ENCODE results near the gene CDKL2.
A peak's percentile ranks its signal among the peaks of the same experiment; 100 is the strongest.
"Not testable (repeated sequence)": the region's sequence is repeated elsewhere in the genome, so short reads cannot be mapped to it uniquely, and the experiment has no call there.

Gene CDKL2

GRCh38 chr4:75671802-75672421 lies 41.6 kb upstream of the CDKL2 start:
- no peaks in the 10 kb centered on the region for H3K27me3 ChIP-seq (ENCODE audit: control insufficient read depth in 3 of 3, insufficient read depth in 3 of 3, low read depth in 1 of 3, low read length in 3 of 3)
- WGBS, 2 donors (ENCODE audit: extremely low coverage in 2 of 2, insufficient read length in 2 of 2, insufficient replicate concordance in 1 of 2) = no CpG with 5 or more reads among the region's 10 CpGs
- H3K23ac ChIP-seq (ENCODE audit: low read depth, low read length, poor library complexity) = no peak overlapping the region
- peak overlapping the region; percentile 55 for H3K4me2 ChIP-seq (ENCODE audit: insufficient read depth, low read length, poor library complexity, severe bottlenecking)
- H3K9me3 ChIP-seq (replicated peaks in 1 of 2; ENCODE audit: control insufficient read depth in 2 of 2, insufficient read depth in 1 of 2, low read depth in 1 of 2, low read length in 2 of 2) = no peaks in the 10 kb centered on the region
- H2BK12ac ChIP-seq (ENCODE audit: low read length) = no peak overlapping the region
- H3K36me3 ChIP-seq (replicated peaks in 1 of 2; ENCODE audit: control insufficient read depth in 2 of 2, insufficient read depth in 2 of 2, low read length in 2 of 2) = peaks cover 0 to 10% of the 10 kb centered on the region in 2 donors
- no peak overlapping the region for H2BK5ac ChIP-seq (ENCODE audit: low read length)
- peak overlapping the region; percentile 76 for H2AFZ ChIP-seq (ENCODE audit: low read length)
- H3K4ac ChIP-seq (ENCODE audit: low read length) = no peak overlapping the region
- no peaks in the 10 kb centered on the region for H3K79me1 ChIP-seq (ENCODE audit: low read depth, low read length)
- no peak overlapping the region for H3K14ac ChIP-seq (ENCODE audit: low read length)
- H4K8ac ChIP-seq (ENCODE audit: low read depth, low read length) = no peak overlapping the region
- no peak overlapping the region for H2AK5ac ChIP-seq (ENCODE audit: low read depth, low read length)
- no peak overlapping the region for H4K91ac ChIP-seq (ENCODE audit: low read depth, low read length, poor library complexity)
- H3K4me3 ChIP-seq (ENCODE audit: low read length in 2 of 2) = peak overlapping the region; percentile 87 to 96
- H3K4me1 ChIP-seq (ENCODE audit: control insufficient read depth in 2 of 2, insufficient read depth in 1 of 2, low read depth in 1 of 2, low read length in 2 of 2) = peaks cover 4 to 11% of the 10 kb centered on the region in 2 donors
- no peak overlapping the region for H2BK120ac ChIP-seq (ENCODE audit: low read depth, low read length)
- no peak overlapping the region for H3K27ac ChIP-seq (replicated peaks; ENCODE audit: low read length)
- H3K18ac ChIP-seq (ENCODE audit: low read length) = no peak overlapping the region
- H2BK15ac ChIP-seq (ENCODE audit: low read length) = no peak overlapping the region
- DNase-seq (ENCODE audit: low spot score) = no peak
- H3K9ac ChIP-seq (ENCODE audit: low read depth, low read length, poor library complexity) = peak overlapping the region; percentile 80

- H3K18ac ChIP-seq (ENCODE audit: low read length) = no peak overlapping the region
- H3K27me3 ChIP-seq (ENCODE audit: control insufficient read depth in 3 of 3, insufficient read depth in 3 of 3, low read depth in 1 of 3, low read length in 3 of 3) = no peaks in the 10 kb centered on the region
- H2AFZ ChIP-seq (ENCODE audit: low read length) = no peak overlapping the region
- DNase-seq (ENCODE audit: low spot score) = no peak
- no peak overlapping the region for H2BK12ac ChIP-seq (ENCODE audit: low read length)
- H4K8ac ChIP-seq (ENCODE audit: low read depth, low read length) = no peak overlapping the region
- H4K91ac ChIP-seq (ENCODE audit: low read depth, low read length, poor library complexity) = no peak overlapping the region
- H3K4me3 ChIP-seq (ENCODE audit: low read length in 2 of 2) = no peak overlapping the region
- H2BK15ac ChIP-seq (ENCODE audit: low read length) = no peak overlapping the region
- no peak overlapping the region for H3K23ac ChIP-seq (ENCODE audit: low read depth, low read length, poor library complexity)
- H3K4me2 ChIP-seq (ENCODE audit: insufficient read depth, low read length, poor library complexity, severe bottlenecking) = no peak overlapping the region
- no peak overlapping the region for H2BK5ac ChIP-seq (ENCODE audit: low read length)
- peaks cover 0 to 18% of the 10 kb centered on the region in 2 donors for H3K36me3 ChIP-seq (replicated peaks in 1 of 2; ENCODE audit: control insufficient read depth in 2 of 2, insufficient read depth in 2 of 2, low read length in 2 of 2)
- no peak overlapping the region for H3K9ac ChIP-seq (ENCODE audit: low read depth, low read length, poor library complexity)
- H3K79me1 ChIP-seq (ENCODE audit: low read depth, low read length) = no peaks in the 10 kb centered on the region
- no peak overlapping the region for H3K14ac ChIP-seq (ENCODE audit: low read length)
- H2AK5ac ChIP-seq (ENCODE audit: low read depth, low read length) = no peak overlapping the region
- H3K27ac ChIP-seq (replicated peaks; ENCODE audit: low read length) = no peak overlapping the region
- H3K9me3 ChIP-seq (replicated peaks in 1 of 2; ENCODE audit: control insufficient read depth in 2 of 2, insufficient read depth in 1 of 2, low read depth in 1 of 2, low read length in 2 of 2) = no peaks in the 10 kb centered on the region
- no peak overlapping the region for H2BK120ac ChIP-seq (ENCODE audit: low read depth, low read length)
- peaks cover 1 to 5% of the 10 kb centered on the region in 2 donors for H3K4me1 ChIP-seq (ENCODE audit: control insufficient read depth in 2 of 2, insufficient read depth in 1 of 2, low read depth in 1 of 2, low read length in 2 of 2)
- no peak overlapping the region for H3K4ac ChIP-seq (ENCODE audit: low read length)
These were observed 38.3 kb upstream of the CDKL2 start for GRCh38 chr4:75668596-75668995.

GRCh38 chr4:75667636-75668035 lies 37.3 kb upstream of the CDKL2 start:
- H3K4me3 ChIP-seq (ENCODE audit: low read length in 2 of 2); H4K8ac ChIP-seq (ENCODE audit: low read depth, low read length); H3K18ac ChIP-seq (ENCODE audit: low read length); H2AFZ ChIP-seq (ENCODE audit: low read length); H2BK5ac ChIP-seq (ENCODE audit: low read length); H3K79me1 ChIP-seq (ENCODE audit: low read depth, low read length); H3K27ac ChIP-seq (replicated peaks; ENCODE audit: low read length); H2AK5ac ChIP-seq (ENCODE audit: low read depth, low read length); H2BK15ac ChIP-seq (ENCODE audit: low read length); H3K4me2 ChIP-seq (ENCODE audit: insufficient read depth, low read length, poor library complexity, severe bottlenecking); H2BK12ac ChIP-seq (ENCODE audit: low read length); H3K4me1 ChIP-seq (ENCODE audit: control insufficient read depth in 2 of 2, insufficient read depth in 1 of 2, low read depth in 1 of 2, low read length in 2 of 2); H3K23ac ChIP-seq (ENCODE audit: low read depth, low read length, poor library complexity); H4K91ac ChIP-seq (ENCODE audit: low read depth, low read length, poor library complexity); H3K27me3 ChIP-seq (ENCODE audit: control insufficient read depth in 3 of 3, insufficient read depth in 3 of 3, low read depth in 1 of 3, low read length in 3 of 3); DNase-seq (ENCODE audit: low spot score); H3K4ac ChIP-seq (ENCODE audit: low read length); H3K14ac ChIP-seq (ENCODE audit: low read length); H2BK120ac ChIP-seq (ENCODE audit: low read depth, low read length); H3K9ac ChIP-seq (ENCODE audit: low read depth, low read length, poor library complexity); H3K9me3 ChIP-seq (replicated peaks in 1 of 2; ENCODE audit: control insufficient read depth in 2 of 2, insufficient read depth in 1 of 2, low read depth in 1 of 2, low read length in 2 of 2): not testable (repeated sequence)
- no CpG with 5 or more reads among the region's 7 CpGs for WGBS, 2 donors (ENCODE audit: extremely low coverage in 2 of 2, insufficient read length in 2 of 2, insufficient replicate concordance in 1 of 2)
- peaks cover 0 to 26% of the 10 kb centered on the region in 2 donors for H3K36me3 ChIP-seq (replicated peaks in 1 of 2; ENCODE audit: control insufficient read depth in 2 of 2, insufficient read depth in 2 of 2, low read length in 2 of 2)

- Histone ChIP-seq H3K4me1 (ENCODE audit: control insufficient read depth in 2 of 2, insufficient read depth in 1 of 2, low read depth in 1 of 2, low read length in 2 of 2) (peaks cover 1 to 3% of the 10 kb centered on the region in 2 donors), H3K36me3 (replicated peaks in 1 of 2; ENCODE audit: control insufficient read depth in 2 of 2, insufficient read depth in 2 of 2, low read length in 2 of 2) (peaks cover 0 to 36% of the 10 kb centered on the region in 2 donors), H3K79me1 (ENCODE audit: low read depth, low read length) (no peaks in the 10 kb centered on the region), H4K8ac (ENCODE audit: low read depth, low read length) (no peak overlapping the region), H4K91ac (ENCODE audit: low read depth, low read length, poor library complexity) (no peak overlapping the region), H2BK15ac (ENCODE audit: low read length) (no peak overlapping the region), H3K14ac (ENCODE audit: low read length) (no peak overlapping the region), H3K27me3 (ENCODE audit: control insufficient read depth in 3 of 3, insufficient read depth in 3 of 3, low read depth in 1 of 3, low read length in 3 of 3) (no peaks in the 10 kb centered on the region), H3K4me2 (ENCODE audit: insufficient read depth, low read length, poor library complexity, severe bottlenecking) (no peak overlapping the region), H3K4me3 (ENCODE audit: low read length in 2 of 2) (no peak overlapping the region), H3K18ac (ENCODE audit: low read length) (no peak overlapping the region), H2AK5ac (ENCODE audit: low read depth, low read length) (no peak overlapping the region), H3K9me3 (replicated peaks in 1 of 2; ENCODE audit: control insufficient read depth in 2 of 2, insufficient read depth in 1 of 2, low read depth in 1 of 2, low read length in 2 of 2) (no peaks in the 10 kb centered on the region), H3K27ac (replicated peaks; ENCODE audit: low read length) (no peak overlapping the region), H2BK5ac (ENCODE audit: low read length) (no peak overlapping the region), H2BK120ac (ENCODE audit: low read depth, low read length) (no peak overlapping the region), H2BK12ac (ENCODE audit: low read length) (no peak overlapping the region), H3K4ac (ENCODE audit: low read length) (no peak overlapping the region), H3K9ac (ENCODE audit: low read depth, low read length, poor library complexity) (no peak overlapping the region), H3K23ac (ENCODE audit: low read depth, low read length, poor library complexity) (no peak overlapping the region), H2AFZ (ENCODE audit: low read length) (no peak overlapping the region)
- WGBS, 2 donors (ENCODE audit: extremely low coverage in 2 of 2, insufficient read length in 2 of 2, insufficient replicate concordance in 1 of 2) = 100% methylated on average over 2 of the region's 4 CpGs; no CpG with 5 or more reads in 1 of the 2 donors
- DNase-seq (ENCODE audit: low spot score) = no peak
These were observed 36.0 kb upstream of the CDKL2 start for GRCh38 chr4:75666299-75666698.

All from neuronal stem cell (in vitro differentiated cells).